K562 treated with DMSO at 1 percent for 24 hours (cell line): ENCODE results near the gene IFT57. TPM values are rescaled to one million over a fixed set of nuclear protein-coding genes. Genes with fewer than 3 reads are reported as not detected.

ENCODE experiments used
- total RNA-seq: library from RNA; unstranded; fragments of 300-600 nt; gene quantifications from 2 replicates; pipeline ENCODE4 v1.2.3, GENCODE V29; 2022; ENCODE audit warnings: low read depth; ENCODE audit not compliant: insufficient read depth

IFT57 gene, protein sequence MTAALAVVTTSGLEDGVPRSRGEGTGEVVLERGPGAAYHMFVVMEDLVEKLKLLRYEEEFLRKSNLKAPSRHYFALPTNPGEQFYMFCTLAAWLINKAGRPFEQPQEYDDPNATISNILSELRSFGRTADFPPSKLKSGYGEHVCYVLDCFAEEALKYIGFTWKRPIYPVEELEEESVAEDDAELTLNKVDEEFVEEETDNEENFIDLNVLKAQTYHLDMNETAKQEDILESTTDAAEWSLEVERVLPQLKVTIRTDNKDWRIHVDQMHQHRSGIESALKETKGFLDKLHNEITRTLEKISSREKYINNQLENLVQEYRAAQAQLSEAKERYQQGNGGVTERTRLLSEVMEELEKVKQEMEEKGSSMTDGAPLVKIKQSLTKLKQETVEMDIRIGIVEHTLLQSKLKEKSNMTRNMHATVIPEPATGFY
- total RNA-seq: 4.8 and 7.0 TPM in 2 replicates

DNA sequence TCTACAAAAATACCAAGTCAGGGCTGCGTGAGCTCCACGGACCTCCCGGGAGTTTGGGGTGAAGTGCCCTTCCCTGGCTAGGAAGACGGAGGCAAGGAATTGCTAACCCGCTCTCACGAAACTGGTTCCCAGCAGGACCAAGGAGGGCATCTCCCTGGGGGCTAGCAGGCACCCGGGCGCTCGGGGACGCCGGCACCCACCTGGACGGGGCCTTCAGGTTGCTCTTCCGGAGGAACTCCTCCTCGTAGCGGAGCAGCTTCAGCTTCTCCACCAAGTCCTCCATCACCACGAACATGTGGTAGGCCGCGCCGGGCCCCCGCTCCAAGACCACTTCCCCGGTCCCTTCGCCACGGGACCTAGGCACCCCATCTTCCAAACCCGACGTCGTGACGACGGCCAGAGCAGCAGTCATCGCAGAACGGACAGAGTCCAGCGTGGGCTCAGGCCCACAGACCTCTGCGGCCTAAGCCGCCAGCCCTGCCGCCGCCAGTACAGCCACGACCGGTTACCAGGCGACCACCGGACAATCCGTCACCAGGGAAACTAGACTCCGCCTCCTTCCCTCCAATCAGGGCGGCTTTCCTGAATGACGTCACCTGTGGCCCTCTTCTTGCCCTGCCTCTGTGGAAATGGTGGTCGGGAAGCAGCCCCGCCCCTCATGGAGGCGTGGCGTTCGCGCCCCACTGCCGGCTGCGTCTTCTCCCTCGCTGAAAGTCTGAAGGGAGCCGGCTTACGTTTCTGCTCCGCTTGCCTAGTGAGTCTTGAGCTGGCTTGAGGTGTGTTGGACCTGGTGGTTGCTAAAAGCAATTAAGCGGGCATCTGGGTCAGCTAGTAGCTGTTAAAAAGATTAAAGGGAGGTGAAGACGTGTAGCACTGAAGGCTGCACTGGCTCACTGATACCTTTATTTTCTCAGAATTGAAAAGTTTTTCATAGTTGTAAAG is at the start of gene IFT57:
Gene IFT57 (minus strand): TSS at position 514 of the 942 bp plus-strand sequence. CDS start 102 bp downstream, at position 412.

Other genes starting within 250 kb of the IFT57 start
- gene CD47, start 131.4 kb downstream of the IFT57 start, total RNA-seq: 34.4 and 34.7 TPM in 2 replicates
- gene HHLA2, start 74.1 kb upstream of the IFT57 start, total RNA-seq: not detected in 2 replicates